Left colon (tissue), 2 donors: ENCODE data around the gene HCFC1. TPM values are rescaled to one million over a fixed set of nuclear protein-coding genes. Genes with fewer than 3 reads are reported as not detected.

Source experiments
- ATAC-seq: fragments of 200-7000 bp; cut with Tn5 transposase; one replicate; pipeline ENCODE4 v1.9.1; 2020; ENCODE audit warnings: mild to moderate bottlenecking, moderate library complexity
- DNase-seq, 2 donors: peaks; one replicate each; pipeline ENCODE4 v3.0.0-alpha.2; 2020
- intact Hi-C, 2 donors: fragments of 100-400 bp; cut with DNase I in 1 of 2; cut with micrococcal nuclease in 1 of 2; formaldehyde crosslinking; loops; one replicate each; pipeline versions ENCODE4 v1.11.2 to v1.14.0; 2022; cut with DNase I, micrococcal nuclease
- microRNA-seq, 2 donors: library from miRNA; unstranded; fragments of <30 nt; microRNA quantifications; one replicate each; pipeline versions ENCODE4 v1.1.0 to v1.2.0, GENCODE V29; 2020
- total RNA-seq, 2 donors: library from RNA; stranded (reverse); fragmentation: NEBNext Ultra II Directional; extraction: Animal tissue kit (Norgen Biotek cat#: 25700); gene quantifications; one replicate each; pipeline ENCODE4 v1.2.1, GENCODE V29; 2021
- donor health status: DM: no; HTN: no; CAD: no.
- donor health status: DM: yes; HTN: yes; CAD: no.

Gene HCFC1
- total RNA-seq, 2 donors from 2014 or later = 31.9 to 47.9 TPM

DNA sequence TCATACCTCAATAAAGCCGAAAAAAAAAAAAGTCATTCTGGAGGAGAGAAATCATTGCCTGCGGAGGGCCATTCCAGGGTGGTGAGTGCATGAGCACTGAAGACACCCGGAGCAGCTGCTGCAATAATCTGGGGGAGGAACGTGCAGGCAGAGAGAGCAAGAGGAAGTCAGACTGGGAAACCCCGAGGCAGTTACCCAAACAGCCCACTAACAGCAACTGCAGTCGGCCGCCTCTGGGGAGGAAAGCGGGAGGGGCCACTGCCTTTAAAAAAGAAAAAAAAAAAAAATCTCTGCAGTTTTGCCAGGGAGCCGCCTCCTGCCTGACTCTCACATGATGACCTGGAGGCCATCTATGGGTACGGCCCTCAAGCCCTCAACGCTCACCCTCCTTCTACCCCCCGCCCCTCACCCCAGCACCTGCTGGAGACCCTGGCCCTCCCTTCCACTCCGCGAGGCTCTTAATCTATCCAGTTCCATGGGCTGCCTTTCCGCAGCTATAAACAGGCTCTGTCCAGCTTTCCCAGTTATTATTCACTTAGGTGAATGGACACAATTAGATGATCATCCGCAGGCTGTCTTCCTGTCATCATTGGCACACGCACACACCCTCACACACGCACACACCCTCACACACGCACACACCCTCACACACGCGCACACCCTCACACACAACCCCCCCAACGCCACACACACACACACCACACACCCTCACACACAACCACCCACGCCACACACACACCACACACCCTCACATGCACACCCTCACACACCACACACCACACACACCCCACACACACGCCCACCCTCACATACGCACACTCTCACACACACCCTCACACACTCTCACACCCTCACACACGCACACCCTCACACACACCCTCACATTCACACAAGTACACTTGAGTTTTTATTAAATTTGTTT is 70.5 kb downstream of the HCFC1 start:
- ATAC-seq = peak; percentile 52
- intact Hi-C loops = no loop called here

DNA sequence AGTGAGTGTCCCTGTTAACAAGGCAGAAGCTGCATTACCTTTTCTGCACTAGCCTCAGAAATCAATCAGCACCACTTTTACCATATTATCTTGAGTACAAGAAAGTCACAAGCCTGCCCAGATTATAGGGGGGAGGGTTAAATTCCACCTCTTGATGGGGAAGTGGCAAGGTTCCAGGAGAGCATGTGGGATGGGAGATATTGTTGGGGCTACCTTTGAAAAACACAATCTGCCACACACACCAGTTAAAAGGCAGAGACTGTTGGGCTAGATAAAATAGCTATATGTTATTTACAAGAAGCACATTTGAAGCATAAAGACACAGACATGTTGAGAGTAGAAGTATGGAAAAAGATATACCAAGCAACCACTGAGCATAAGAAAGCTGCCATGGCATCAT is 73.7 kb downstream of the HCFC1 start:
- ATAC-seq = no peak
- intact Hi-C loops = no loop called here

More for the DNA sequence above, 70.5 kb downstream of the HCFC1 start:
- DNase-seq = peak; percentile 41 to 56

More for the DNA sequence above, 73.7 kb downstream of the HCFC1 start:
- no peak for DNase-seq

Small RNA genes lying within 50 kb of the gene (microRNA-seq; reads per million reads assigned to microRNA genes)
- gene MIR3202-1 (0 reads per million in 2 donors), gene MIR3202-2 (0 reads per million in 2 donors), gene MIR718 (0 to 2.7 reads per million in 2 donors)

Other genes with a start within 250 kb of the HCFC1 start
- gene BCAP31, start 247.4 kb downstream of the HCFC1 start, total RNA-seq = 100 to 1,000 TPM; 200 to 203 TPM
- 10 to 100 TPM; 15.1 to 15.9 TPM for gene ABCD1, start 247.0 kb downstream of the HCFC1 start, total RNA-seq
- 1 to 10 TPM; 1.0 to 5.4 TPM for gene PLXNB3, start 207.6 kb downstream of the HCFC1 start, total RNA-seq
- gene SRPK3, start 190.8 kb downstream of the HCFC1 start, total RNA-seq = 1 to 10 TPM; 1.4 to 1.7 TPM
- gene IDH3G, start 177.4 kb downstream of the HCFC1 start, total RNA-seq = 10 to 100 TPM; 76.1 to 93.6 TPM
- 100 to 1,000 TPM; 216 to 237 TPM for gene SSR4, start 177.2 kb downstream of the HCFC1 start, total RNA-seq
- 1 to 10 TPM; 1.0 to 3.8 TPM for gene PDZD4, start 141.3 kb downstream of the HCFC1 start, total RNA-seq
- gene L1CAM, start 85.6 kb downstream of the HCFC1 start, total RNA-seq = 1 to 10 TPM; 3.7 to 8.8 TPM
- gene AVPR2, start 67.1 kb downstream of the HCFC1 start, total RNA-seq = under 1 TPM; 0.52 to 0.64 TPM
- 10 to 100 TPM; 26.6 to 35.5 TPM for gene ARHGAP4, start 45.6 kb downstream of the HCFC1 start, total RNA-seq
- 10 to 100 TPM; 52.7 to 68.0 TPM for gene NAA10, start 36.8 kb downstream of the HCFC1 start, total RNA-seq
- 1 to 10 TPM; 3.8 to 8.6 TPM for gene RENBP, start 27.2 kb downstream of the HCFC1 start, total RNA-seq
- gene TMEM187, start 936 bp upstream of the HCFC1 start, total RNA-seq = 1 to 10 TPM; 8.4 to 9.9 TPM
- gene IRAK1, start 48.1 kb upstream of the HCFC1 start, total RNA-seq = 100 to 1,000 TPM in 1 of 2 donors, 10 to 100 TPM in 1; 76.1 to 103 TPM
- gene MECP2, start 125.9 kb upstream of the HCFC1 start, total RNA-seq = 10 to 100 TPM; 29.4 to 32.3 TPM
- gene OPN1LW, start 172.4 kb upstream of the HCFC1 start, total RNA-seq = not detected
- gene OPN1MW, start 210.8 kb upstream of the HCFC1 start, total RNA-seq = not detected
- not detected for gene OPN1MW2, start 247.9 kb upstream of the HCFC1 start, total RNA-seq